ENCODE measurements around the gene SMCO1.
"Not testable (repeated sequence)": the region's sequence is repeated elsewhere in the genome, so short reads cannot be mapped to it uniquely, and the experiment has no call there.

The SMCO1 gene

GRCh38 chr3:196514913-196515621, at the start of gene SMCO1:
TSS of gene SMCO1 (minus strand) at chr3:196515346. CDS start at chr3:196515209, 137 bp downstream.
- no peak for DNase-seq

DNA sequence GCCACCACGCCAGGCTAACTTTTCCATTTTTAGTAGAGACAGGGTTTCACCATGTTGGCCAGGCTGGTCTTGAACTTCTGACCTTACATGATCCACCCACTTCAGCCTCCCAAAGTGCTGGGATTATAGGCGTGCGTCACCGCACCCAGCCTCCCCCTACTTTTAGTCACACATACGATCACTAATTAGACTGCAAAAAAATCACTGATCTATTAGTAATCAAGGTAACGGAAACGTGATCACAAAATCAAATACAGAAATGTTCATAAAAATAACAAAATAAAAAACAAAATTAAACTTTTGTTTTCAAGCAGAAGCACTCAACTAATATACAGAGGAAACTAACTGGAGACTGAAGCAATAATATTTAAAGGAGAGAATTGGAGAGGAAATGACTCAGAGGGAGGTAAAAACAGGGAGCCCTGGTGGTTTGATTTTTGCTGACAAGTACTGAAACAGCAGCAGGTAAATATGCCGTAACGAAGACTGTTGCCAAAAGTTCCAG, 48.6 kb upstream of the SMCO1 start:
- DNase-seq = no peak

GRCh38 chr3:196559826-196560225, 44.7 kb upstream of the SMCO1 start:
- no peak for DNase-seq

GRCh38 chr3:196558476-196558875, 43.3 kb upstream of the SMCO1 start:
- DNase-seq = no peak

- no peak for DNase-seq
These were observed 42.1 kb upstream of the SMCO1 start for GRCh38 chr3:196557236-196557635.

DNA sequence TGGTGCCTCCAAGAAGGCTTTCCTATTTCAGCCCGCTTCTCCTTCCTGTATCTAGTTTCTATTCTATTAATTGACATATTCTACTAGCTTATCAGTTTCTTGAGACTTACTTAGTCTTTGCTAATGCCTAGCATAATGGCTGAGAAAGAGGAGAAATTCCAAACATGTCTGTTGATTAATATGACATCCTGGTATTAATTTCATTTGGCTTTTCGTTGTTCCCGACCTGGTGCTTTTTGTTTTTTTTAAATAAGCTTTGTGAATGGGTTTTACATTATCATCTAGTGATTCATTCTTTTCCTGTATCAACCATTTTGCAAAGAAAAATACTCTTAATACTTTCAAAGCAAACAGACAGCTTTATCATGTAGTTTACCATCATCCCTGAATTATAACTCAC, 40.1 kb upstream of the SMCO1 start:
- DNase-seq = no peak

DNA sequence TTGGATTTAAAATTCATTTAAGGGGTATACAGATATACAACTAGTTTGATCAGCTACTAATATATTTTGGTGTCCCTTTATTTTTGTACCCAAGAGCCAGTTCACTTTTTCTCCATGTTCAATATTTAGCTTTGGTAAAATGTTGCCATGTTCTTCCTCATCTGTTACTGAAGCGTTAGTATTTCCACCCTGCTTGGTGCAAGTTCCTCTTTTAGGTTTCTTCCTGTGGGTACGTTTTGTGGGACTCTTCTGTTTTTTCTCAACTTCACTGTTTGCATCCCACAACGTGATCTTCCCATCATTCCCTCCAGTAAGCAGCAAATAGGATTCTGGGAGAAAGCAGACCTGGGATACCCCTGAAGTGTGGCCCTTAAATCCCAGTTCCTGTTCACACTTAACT, 39.1 kb upstream of the SMCO1 start:
- DNase-seq = no peak

GRCh38 chr3:196553551-196553950, 38.4 kb upstream of the SMCO1 start:
- DNase-seq = no peak

DNA sequence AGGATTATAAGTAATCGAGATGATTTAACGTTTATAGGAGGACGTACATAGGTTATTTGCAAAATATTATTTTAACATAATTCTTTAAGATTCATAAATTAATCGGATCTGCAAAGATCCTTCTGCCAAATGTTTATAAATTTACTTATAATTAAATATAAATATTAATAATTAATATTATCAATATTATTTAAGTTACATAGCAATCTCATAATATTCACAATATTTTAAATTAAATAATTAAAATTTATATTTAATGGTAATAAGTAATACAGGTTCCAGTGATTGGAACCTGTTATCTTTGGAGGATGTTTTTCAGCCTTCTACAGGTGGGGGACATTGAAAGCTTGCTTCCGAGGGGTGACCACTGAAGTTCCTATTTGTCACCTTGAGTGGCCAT, 37.1 kb upstream of the SMCO1 start:
- no peak for DNase-seq

DNA sequence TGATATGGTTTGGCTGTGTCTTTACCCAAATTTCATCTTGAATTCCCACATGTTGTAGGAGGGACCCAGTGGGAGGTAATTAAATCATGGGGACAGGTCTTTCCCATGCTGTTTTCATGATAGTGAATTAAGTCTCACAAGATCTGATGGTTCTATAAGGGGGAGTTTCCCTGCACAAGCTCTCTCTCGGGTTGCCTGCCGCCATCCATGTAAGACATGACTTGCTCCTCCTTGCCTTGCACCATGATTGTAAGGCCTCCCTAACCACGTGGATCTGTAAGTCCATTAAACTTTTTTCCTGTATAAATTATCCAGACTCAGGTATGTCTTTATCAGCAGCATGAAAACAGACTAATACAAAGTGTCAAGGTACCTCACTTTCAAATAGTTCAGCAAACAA, 35.0 kb upstream of the SMCO1 start:
- DNase-seq = not testable (repeated sequence)

GRCh38 chr3:196549312-196549711, 34.2 kb upstream of the SMCO1 start:
- DNase-seq = not testable (repeated sequence)

GRCh38 chr3:196547067-196547466, 31.9 kb upstream of the SMCO1 start:
- DNase-seq = no peak

- DNase-seq = no peak
These were observed 31.4 kb upstream of the SMCO1 start for GRCh38 chr3:196546537-196546936.

GRCh38 chr3:196544491-196544992, 29.4 kb upstream of the SMCO1 start:
- no peak for DNase-seq

- DNase-seq = no peak
These were observed 26.7 kb upstream of the SMCO1 start for GRCh38 chr3:196541684-196542445.

- DNase-seq = no peak
These were observed 22.3 kb upstream of the SMCO1 start for GRCh38 chr3:196537319-196537984.

GRCh38 chr3:196533260-196533681, 18.1 kb upstream of the SMCO1 start:
- no peak for DNase-seq

DNA sequence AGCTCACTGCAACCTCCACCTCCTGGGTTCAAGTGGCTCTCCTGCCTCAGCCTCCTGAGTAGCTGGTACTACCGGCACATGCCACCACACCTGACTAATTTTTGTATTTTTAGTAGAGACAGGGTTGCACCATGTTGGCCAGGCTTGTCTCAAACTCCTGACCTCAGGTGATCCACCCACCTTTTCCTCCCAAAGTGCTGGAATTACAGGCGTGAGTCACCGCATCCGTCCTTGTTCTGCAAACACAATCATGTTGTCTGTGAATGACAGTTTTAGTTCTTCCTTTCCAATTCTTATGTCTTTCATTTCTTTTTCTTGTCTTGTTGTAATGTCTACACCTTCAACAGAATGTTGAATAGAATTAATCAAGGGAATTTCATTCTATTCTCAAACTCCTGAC, 16.3 kb upstream of the SMCO1 start:
- DNase-seq = no peak

GRCh38 chr3:196528639-196529233, 13.6 kb upstream of the SMCO1 start:
- DNase-seq = peak; percentile 72

GRCh38 chr3:196525141-196525540, 10.0 kb upstream of the SMCO1 start:
- DNase-seq = no peak

DNA sequence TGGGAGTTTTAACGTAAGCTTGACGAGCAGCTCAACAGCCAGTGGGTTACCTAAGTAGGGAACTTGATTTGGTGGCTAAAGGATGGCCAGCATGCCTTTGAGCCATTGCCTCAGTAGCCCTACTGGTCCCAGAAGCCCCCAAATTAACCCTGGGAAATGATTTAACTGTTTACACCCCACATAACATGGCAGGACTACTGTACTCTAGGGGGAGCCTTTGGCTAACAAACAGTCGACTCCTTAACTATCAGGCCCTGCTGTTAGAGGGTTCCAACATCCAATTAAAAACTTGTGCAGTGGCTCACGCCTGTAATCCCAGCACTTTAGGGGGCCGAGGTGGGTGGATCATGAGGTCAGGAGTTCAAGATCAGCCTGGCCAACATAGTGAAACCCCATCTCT, 9.4 kb upstream of the SMCO1 start:
- no peak for DNase-seq

DNA sequence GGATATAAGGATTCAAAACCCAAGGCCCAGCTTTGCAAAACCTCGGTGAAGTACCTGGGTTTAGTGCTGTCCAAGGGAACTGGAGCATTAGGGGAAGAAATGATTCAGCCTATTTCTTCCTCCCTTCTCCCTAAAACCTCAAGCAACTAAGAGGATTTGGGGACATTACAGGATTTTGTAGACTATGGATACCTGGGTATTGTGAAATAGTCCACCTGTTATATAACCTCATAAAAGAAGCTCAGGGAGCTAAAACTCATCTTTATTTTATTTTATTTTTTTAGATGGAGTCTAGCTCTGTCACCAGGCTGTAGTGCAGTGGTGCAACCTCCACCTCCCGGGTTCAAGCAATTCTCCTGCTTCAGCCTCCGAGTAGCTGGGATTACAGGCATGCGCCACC, 8.7 kb upstream of the SMCO1 start:
- DNase-seq = no peak

DNA sequence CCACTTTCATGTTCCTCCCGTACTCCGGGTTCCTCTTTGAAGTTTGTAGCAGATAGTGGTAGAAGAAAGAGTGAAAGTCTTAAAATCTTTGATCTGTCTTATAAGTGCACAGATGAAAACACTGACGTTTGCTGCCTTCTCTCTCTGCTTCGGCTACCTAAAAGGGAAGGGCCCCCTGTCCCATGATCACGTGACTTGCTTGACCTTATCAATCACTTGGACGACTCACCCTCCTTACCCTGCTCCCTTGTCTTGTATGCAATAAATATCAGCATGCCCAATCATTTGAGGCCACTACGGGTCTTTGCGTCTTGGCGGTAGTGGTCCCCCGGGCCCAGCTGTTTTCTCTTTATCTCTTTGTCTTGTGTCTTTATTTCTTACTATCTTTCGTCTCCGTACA, 6.1 kb upstream of the SMCO1 start:
- not testable (repeated sequence) for DNase-seq
